WTC11 (cell line): Measurements from ENCODE around the gene SH3BP4. TPM values are rescaled to one million over a fixed set of nuclear protein-coding genes. Genes with fewer than 3 reads are reported as not detected.

Experiments used
- ATAC-seq: fragments of 200-7000 bp; cut with Tn5 transposase; 2 replicates; pipeline ENCODE4 v1.10.0; 2021; ENCODE audit warnings: mild to moderate bottlenecking, moderate library complexity
- CTCF ChIA-PET: fragments of 300-600 bp; sonication (Branson Sonifier 250); formaldehyde crosslinking; loops from one replicate; lab custom pipeline; 2021; ENCODE audit warnings: antibody characterized with exemption; lab: Charles Lee
- POLR2A ChIA-PET: fragments of 350-600 bp; sonication (Branson Sonifier 250); formaldehyde crosslinking; loops from one replicate; lab custom pipeline; 2021; ENCODE audit warnings: antibody characterized with exemption; lab: Charles Lee
- DNase-seq: peaks from one replicate; pipeline ENCODE4 v3.0.0; 2021; ENCODE audit warnings: low spot score
- H3K27ac Mint-ChIP-seq: 2 replicates; pipeline ENCODE4 v1.8.0; 2021; ENCODE audit warnings: mixed read lengths
- H3K27me3 Mint-ChIP-seq: 2 replicates; pipeline ENCODE4 v1.8.0; 2021; ENCODE audit warnings: low read depth, mild to moderate bottlenecking, moderate library complexity, mixed read lengths
- H3K36me3 Mint-ChIP-seq: 2 replicates; pipeline ENCODE4 v1.8.0; 2021; ENCODE audit warnings: mixed read lengths
- H3K4me1 Mint-ChIP-seq: 2 replicates; pipeline ENCODE4 v1.8.0; 2022; ENCODE audit warnings: mixed read lengths
- H3K4me3 Mint-ChIP-seq: 2 replicates; pipeline ENCODE4 v1.8.0; 2021; ENCODE audit warnings: mild to moderate bottlenecking, moderate library complexity, mixed read lengths
- H3K9me3 Mint-ChIP-seq: 2 replicates; pipeline ENCODE4 v1.8.0; 2021; ENCODE audit warnings: mixed read lengths
- ATF2 ChIP-seq: sonication (generic); formaldehyde crosslinking; IDR thresholded peaks from 2 replicates; pipeline ENCODE4 v1.8.1; 2022; ENCODE audit warnings: low read depth, missing genetic modification reagents, borderline replicate concordance
- CBFB ChIP-seq: sonication (generic); formaldehyde crosslinking; IDR thresholded peaks from 2 replicates; pipeline ENCODE4 v1.8.1; 2022; ENCODE audit warnings: mild to moderate bottlenecking, low read depth, missing genetic modification reagents
- E2F1 ChIP-seq: sonication (generic); formaldehyde crosslinking; IDR thresholded peaks from 2 replicates; pipeline ENCODE4 v1.8.0; 2022; ENCODE audit warnings: mild to moderate bottlenecking, missing genetic modification reagents
- GTF2I ChIP-seq: fragments of 250-450 bp; sonication (Bioruptor Pico); conservative IDR thresholded peaks from 2 replicates; pipeline ENCODE4 v1.4.0; 2021; ENCODE audit warnings: mild to moderate bottlenecking
- KAT7 ChIP-seq: sonication (generic); formaldehyde crosslinking; IDR thresholded peaks from 2 replicates; pipeline ENCODE4 v1.8.1; 2023; ENCODE audit warnings: missing genetic modification reagents, mild to moderate bottlenecking, borderline replicate concordance
- MXD4 ChIP-seq: fragments of 250-450 bp; sonication (Bioruptor Pico); IDR thresholded peaks from 2 replicates; pipeline ENCODE4 v1.8.0; 2021; ENCODE audit warnings: mild to moderate bottlenecking, moderate library complexity, borderline replicate concordance
- MYBL2 ChIP-seq: sonication (generic); formaldehyde crosslinking; IDR thresholded peaks from 2 replicates; pipeline ENCODE4 v1.8.1; 2023; ENCODE audit warnings: mild to moderate bottlenecking, moderate library complexity, missing genetic modification reagents
- RORB ChIP-seq: fragments of 250-450 bp; sonication (Bioruptor Pico); IDR thresholded peaks from 2 replicates; pipeline ENCODE4 v1.9.0; 2021; ENCODE audit warnings: mild to moderate bottlenecking
- SMAD3 ChIP-seq: sonication (generic); formaldehyde crosslinking; IDR thresholded peaks from 2 replicates; pipeline ENCODE4 v1.8.0; 2022; ENCODE audit warnings: missing genetic modification reagents, mild to moderate bottlenecking, borderline replicate concordance
- TEAD1 ChIP-seq: sonication (generic); formaldehyde crosslinking; IDR thresholded peaks from 2 replicates; pipeline ENCODE4 v1.8.0; 2022; ENCODE audit warnings: mild to moderate bottlenecking, missing genetic modification reagents
- ZNF219 ChIP-seq: sonication (generic); formaldehyde crosslinking; IDR thresholded peaks from 2 replicates; pipeline ENCODE4 v1.8.0; 2023; ENCODE audit warnings: missing genetic modification reagents, mild to moderate bottlenecking, borderline replicate concordance
- ZNF396 ChIP-seq: fragments of 250-450 bp; sonication (Bioruptor Pico); IDR thresholded peaks from 2 replicates; pipeline ENCODE4 v1.8.0; 2021; ENCODE audit warnings: mild to moderate bottlenecking, moderate library complexity, borderline replicate concordance
- ZNF416 ChIP-seq: fragments of 250-450 bp; sonication (Bioruptor Pico); IDR thresholded peaks from 2 replicates; pipeline ENCODE4 v1.9.0; 2021; ENCODE audit warnings: mild to moderate bottlenecking, inconsistent platforms
- ZNF512 ChIP-seq: sonication (generic); formaldehyde crosslinking; IDR thresholded peaks from 2 replicates; pipeline ENCODE4 v1.8.1; 2022; ENCODE audit warnings: missing genetic modification reagents, borderline replicate concordance
- total RNA-seq: library from RNA; stranded (reverse); gene quantifications from 3 replicates; pipeline ENCODE4 v1.2.3, GENCODE V29; 2021
- TF ChIP-seq, protein P1 (sequence below): sonication (generic); formaldehyde crosslinking; IDR thresholded peaks from 2 replicates; pipeline ENCODE4 v1.8.0; 2022; ENCODE audit warnings: mild to moderate bottlenecking, missing genetic modification reagents
- TF ChIP-seq, protein P2 (sequence below): sonication (generic); formaldehyde crosslinking; IDR thresholded peaks from 2 replicates; pipeline ENCODE4 v1.8.0; 2022; ENCODE audit warnings: missing genetic modification reagents
- TF ChIP-seq, protein P3 (sequence below): fragments of 250-450 bp; sonication (Bioruptor Pico); IDR thresholded peaks from 2 replicates; pipeline ENCODE4 v1.9.0; 2021; ENCODE audit warnings: mild to moderate bottlenecking, borderline replicate concordance

The SH3BP4 gene
- total RNA-seq, 1 experiment from 2014 or later = 44.4 TPM

DNA sequence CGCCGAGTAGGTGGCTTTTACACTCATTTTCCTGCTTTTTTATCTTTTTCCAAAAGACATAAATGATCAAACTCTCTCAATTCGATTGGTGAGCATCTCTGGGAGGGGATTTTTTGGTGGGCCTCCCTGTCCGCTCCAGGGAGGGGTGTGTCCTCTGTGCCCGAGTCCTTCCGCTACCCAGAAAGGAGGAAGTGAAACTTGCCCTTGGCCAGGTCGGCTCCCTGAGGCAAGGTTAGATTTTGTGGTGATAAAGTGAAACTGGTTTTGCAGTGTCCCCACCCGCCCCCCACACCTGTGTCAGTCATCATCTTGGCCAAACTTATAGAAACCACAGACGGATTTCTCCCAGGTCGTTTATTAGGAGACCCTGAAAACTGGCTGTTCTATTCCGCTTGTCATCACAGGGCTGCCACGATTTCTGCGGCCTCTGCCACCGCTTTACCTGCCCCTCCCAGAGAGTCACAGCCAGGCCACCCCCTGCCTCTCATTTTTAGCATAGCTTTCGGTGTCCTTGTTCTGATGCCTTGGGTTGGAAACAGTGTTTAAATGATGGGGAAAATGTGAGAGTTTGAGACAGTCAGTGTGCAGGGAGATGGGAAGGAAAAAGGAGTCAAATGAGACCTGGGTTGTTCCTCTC, 93.6 kb downstream of the SH3BP4 start:
- ATAC-seq (no peak), DNase-seq (no peak)
- Mint-ChIP-seq H3K9me3 (no peaks in the 10 kb centered on the region), H3K4me1 (peaks cover 3% of the 10 kb centered on the region; the same call in 1 of the 2 replicates), H3K36me3 (peaks cover 48% of the 10 kb centered on the region), H3K4me3 (no peak overlapping the region), H3K27me3 (no peaks in the 10 kb centered on the region), H3K27ac (peak overlapping the region; percentile 45)
- ChIA-PET CTCF (no interaction called here), POLR2A (no interaction called here)
- TF ChIP-seq E2F1 (CRISPR knock-in tag) = no peak
- TF ChIP-seq KAT7 (CRISPR knock-in tag) = no peak
- TF ChIP-seq SMAD3 (CRISPR knock-in tag) = no peak
- TF ChIP-seq CBFB = no peak

GRCh38 chr2:235045973-235046343, 94.1 kb downstream of the SH3BP4 start:
- Mint-ChIP-seq H3K4me1 (peaks cover 4% of the 10 kb centered on the region; the same call in 1 of the 2 replicates), H3K4me3 (no peak overlapping the region), H3K9me3 (no peaks in the 10 kb centered on the region), H3K27ac (peak overlapping the region; percentile 74; the same call in 1 of the 2 replicates)
- POLR2A ChIA-PET = interaction anchor here (0.5 kb wide), 1 partner anchor 1506 kb away, joined by 5 read pairs; no protein-coding TSS in a partner anchor
- CTCF ChIA-PET = no interaction called here
- DNase-seq = no peak
- TF ChIP-seq RORB (CRISPR knock-in tag) (no peak), ATF2 (CRISPR knock-in tag) (no peak), ZNF416 (CRISPR knock-in tag) (no peak), MXD4 (CRISPR knock-in tag) (no peak), TEAD1 (CRISPR knock-in tag) (no peak), MYBL2 (CRISPR knock-in tag) (no peak)
- TF ChIP-seq, protein P1, sequence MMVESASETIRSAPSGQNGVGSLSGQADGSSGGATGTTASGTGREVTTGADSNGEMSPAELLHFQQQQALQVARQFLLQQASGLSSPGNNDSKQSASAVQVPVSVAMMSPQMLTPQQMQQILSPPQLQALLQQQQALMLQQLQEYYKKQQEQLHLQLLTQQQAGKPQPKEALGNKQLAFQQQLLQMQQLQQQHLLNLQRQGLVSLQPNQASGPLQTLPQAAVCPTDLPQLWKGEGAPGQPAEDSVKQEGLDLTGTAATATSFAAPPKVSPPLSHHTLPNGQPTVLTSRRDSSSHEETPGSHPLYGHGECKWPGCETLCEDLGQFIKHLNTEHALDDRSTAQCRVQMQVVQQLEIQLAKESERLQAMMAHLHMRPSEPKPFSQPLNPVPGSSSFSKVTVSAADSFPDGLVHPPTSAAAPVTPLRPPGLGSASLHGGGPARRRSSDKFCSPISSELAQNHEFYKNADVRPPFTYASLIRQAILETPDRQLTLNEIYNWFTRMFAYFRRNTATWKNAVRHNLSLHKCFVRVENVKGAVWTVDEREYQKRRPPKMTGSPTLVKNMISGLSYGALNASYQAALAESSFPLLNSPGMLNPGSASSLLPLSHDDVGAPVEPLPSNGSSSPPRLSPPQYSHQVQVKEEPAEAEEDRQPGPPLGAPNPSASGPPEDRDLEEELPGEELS = no peak
- TF ChIP-seq, protein P2, sequence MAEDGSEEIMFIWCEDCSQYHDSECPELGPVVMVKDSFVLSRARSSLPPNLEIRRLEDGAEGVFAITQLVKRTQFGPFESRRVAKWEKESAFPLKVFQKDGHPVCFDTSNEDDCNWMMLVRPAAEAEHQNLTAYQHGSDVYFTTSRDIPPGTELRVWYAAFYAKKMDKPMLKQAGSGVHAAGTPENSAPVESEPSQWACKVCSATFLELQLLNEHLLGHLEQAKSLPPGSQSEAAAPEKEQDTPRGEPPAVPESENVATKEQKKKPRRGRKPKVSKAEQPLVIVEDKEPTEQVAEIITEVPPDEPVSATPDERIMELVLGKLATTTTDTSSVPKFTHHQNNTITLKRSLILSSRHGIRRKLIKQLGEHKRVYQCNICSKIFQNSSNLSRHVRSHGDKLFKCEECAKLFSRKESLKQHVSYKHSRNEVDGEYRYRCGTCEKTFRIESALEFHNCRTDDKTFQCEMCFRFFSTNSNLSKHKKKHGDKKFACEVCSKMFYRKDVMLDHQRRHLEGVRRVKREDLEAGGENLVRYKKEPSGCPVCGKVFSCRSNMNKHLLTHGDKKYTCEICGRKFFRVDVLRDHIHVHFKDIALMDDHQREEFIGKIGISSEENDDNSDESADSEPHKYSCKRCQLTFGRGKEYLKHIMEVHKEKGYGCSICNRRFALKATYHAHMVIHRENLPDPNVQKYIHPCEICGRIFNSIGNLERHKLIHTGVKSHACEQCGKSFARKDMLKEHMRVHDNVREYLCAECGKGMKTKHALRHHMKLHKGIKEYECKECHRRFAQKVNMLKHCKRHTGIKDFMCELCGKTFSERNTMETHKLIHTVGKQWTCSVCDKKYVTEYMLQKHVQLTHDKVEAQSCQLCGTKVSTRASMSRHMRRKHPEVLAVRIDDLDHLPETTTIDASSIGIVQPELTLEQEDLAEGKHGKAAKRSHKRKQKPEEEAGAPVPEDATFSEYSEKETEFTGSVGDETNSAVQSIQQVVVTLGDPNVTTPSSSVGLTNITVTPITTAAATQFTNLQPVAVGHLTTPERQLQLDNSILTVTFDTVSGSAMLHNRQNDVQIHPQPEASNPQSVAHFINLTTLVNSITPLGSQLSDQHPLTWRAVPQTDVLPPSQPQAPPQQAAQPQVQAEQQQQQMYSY (CRISPR knock-in tag) = no peak
- TF ChIP-seq, all 79 proteins: peak for 0
- Mint-ChIP-seq H3K36me3 (peaks cover 43% of the 10 kb centered on the region), H3K27me3 (no peaks in the 10 kb centered on the region)
- no peak for ATAC-seq

- Mint-ChIP-seq H3K4me3 (no peak overlapping the region), H3K9me3 (no peaks in the 10 kb centered on the region), H3K36me3 (peaks cover 37% of the 10 kb centered on the region), H3K27ac (no peak overlapping the region; the same call in 1 of the 2 replicates), H3K27me3 (no peaks in the 10 kb centered on the region), H3K4me1 (peaks cover 7% of the 10 kb centered on the region)
- ChIA-PET POLR2A (interaction anchor here (0.5 kb wide), 1 partner anchor 1506 kb away, joined by 5 read pairs; no protein-coding TSS in a partner anchor), CTCF (no interaction called here)
- no peak for DNase-seq
- no peak for ATAC-seq
- TF ChIP-seq ZNF512 (CRISPR knock-in tag) (no peak), ZNF396 (CRISPR knock-in tag) (no peak), GTF2I (no peak), ZNF219 (CRISPR knock-in tag) (no peak)
- TF ChIP-seq, protein P3, sequence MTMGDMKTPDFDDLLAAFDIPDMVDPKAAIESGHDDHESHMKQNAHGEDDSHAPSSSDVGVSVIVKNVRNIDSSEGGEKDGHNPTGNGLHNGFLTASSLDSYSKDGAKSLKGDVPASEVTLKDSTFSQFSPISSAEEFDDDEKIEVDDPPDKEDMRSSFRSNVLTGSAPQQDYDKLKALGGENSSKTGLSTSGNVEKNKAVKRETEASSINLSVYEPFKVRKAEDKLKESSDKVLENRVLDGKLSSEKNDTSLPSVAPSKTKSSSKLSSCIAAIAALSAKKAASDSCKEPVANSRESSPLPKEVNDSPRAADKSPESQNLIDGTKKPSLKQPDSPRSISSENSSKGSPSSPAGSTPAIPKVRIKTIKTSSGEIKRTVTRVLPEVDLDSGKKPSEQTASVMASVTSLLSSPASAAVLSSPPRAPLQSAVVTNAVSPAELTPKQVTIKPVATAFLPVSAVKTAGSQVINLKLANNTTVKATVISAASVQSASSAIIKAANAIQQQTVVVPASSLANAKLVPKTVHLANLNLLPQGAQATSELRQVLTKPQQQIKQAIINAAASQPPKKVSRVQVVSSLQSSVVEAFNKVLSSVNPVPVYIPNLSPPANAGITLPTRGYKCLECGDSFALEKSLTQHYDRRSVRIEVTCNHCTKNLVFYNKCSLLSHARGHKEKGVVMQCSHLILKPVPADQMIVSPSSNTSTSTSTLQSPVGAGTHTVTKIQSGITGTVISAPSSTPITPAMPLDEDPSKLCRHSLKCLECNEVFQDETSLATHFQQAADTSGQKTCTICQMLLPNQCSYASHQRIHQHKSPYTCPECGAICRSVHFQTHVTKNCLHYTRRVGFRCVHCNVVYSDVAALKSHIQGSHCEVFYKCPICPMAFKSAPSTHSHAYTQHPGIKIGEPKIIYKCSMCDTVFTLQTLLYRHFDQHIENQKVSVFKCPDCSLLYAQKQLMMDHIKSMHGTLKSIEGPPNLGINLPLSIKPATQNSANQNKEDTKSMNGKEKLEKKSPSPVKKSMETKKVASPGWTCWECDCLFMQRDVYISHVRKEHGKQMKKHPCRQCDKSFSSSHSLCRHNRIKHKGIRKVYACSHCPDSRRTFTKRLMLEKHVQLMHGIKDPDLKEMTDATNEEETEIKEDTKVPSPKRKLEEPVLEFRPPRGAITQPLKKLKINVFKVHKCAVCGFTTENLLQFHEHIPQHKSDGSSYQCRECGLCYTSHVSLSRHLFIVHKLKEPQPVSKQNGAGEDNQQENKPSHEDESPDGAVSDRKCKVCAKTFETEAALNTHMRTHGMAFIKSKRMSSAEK (CRISPR knock-in tag) = no peak
These were observed 94.8 kb downstream of the SH3BP4 start for GRCh38 chr2:235046589-235046988.
